ENCODE results near the gene EDEM1. TPM values are rescaled to one million over a fixed set of nuclear protein-coding genes. Genes with fewer than 3 reads are reported as not detected.

EDEM1 gene
- total RNA-seq, 4 donors from 2014 or later: 37.2 to 139 (median 78.1) TPM

DNA sequence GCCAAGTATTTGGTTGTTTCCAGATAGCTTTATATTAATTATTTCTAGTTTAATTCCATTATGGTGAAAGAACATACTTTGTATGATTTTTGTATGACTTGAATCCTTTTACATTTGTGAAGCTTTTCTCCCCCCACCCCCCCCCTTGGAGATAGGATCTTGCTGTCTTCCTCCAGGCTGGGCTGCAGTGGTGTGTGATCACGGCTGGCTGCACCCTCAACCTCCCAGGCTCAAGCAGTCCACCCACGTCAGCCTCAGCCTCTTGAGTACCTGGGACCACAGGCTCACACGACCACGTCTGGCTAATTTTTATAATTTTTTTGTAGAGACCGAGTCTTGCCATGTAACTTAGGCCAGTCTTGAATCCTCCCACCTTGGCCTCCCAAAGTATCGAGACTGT lies 35.9 kb upstream of the EDEM1 start:
- WGBS, 2 donors: 91 to 92% methylated on average over 6 of the region's 6 CpGs
- Histone ChIP-seq H3K9me3 (no peaks in the 10 kb centered on the region), H3K36me3 (no peaks in the 10 kb centered on the region), H3K27me3 (no peaks in the 10 kb centered on the region), H3K27ac (no peak overlapping the region), H3K4me1 (peaks cover 0 to 22% (median 0%) of the 10 kb centered on the region in 4 donors), H3K4me3 (no peak overlapping the region)
- no peak for DNase-seq (ENCODE audit: low spot score in 2 of 2)
- no peak for TF ChIP-seq CTCF (IDR thresholded peaks at IDR 0.05)

- no peak for TF ChIP-seq POLR2A (IDR thresholded peaks at IDR 0.05)
- no peak for TF ChIP-seq CTCF (IDR thresholded peaks at IDR 0.05)
- TF ChIP-seq EP300 (IDR thresholded peaks at IDR 0.05): no peak
- no peaks in the 10 kb centered on the region for H3K36me3 ChIP-seq
- no peak overlapping the region for H3K4me3 ChIP-seq
- H3K27ac ChIP-seq: no peak overlapping the region
- H3K4me1 ChIP-seq: peaks cover 0 to 20% (median 0%) of the 10 kb centered on the region in 4 donors
- no peak for DNase-seq (ENCODE audit: low spot score in 2 of 2)
- H3K27me3 ChIP-seq: no peaks in the 10 kb centered on the region
- H3K9me3 ChIP-seq: no peaks in the 10 kb centered on the region
- 84% methylated on average over 4 of the region's 4 CpGs for WGBS, 2 donors
Observed at GRCh38 chr3:5153074-5153473, 34.4 kb upstream of the EDEM1 start.

GRCh38 chr3:5155241-5155640 lies 32.3 kb upstream of the EDEM1 start:
- H3K36me3 ChIP-seq: no peaks in the 10 kb centered on the region
- H3K4me1 ChIP-seq: peaks cover 0 to 14% (median 3%) of the 10 kb centered on the region in 4 donors
- H3K27me3 ChIP-seq: no peaks in the 10 kb centered on the region
- TF ChIP-seq CTCF (IDR thresholded peaks at IDR 0.05): no peak
- no peak for TF ChIP-seq EP300 (IDR thresholded peaks at IDR 0.05)
- TF ChIP-seq POLR2A (IDR thresholded peaks at IDR 0.05): no peak
- H3K4me3 ChIP-seq: no peak overlapping the region
- no peak for DNase-seq (ENCODE audit: low spot score in 2 of 2)
- no peaks in the 10 kb centered on the region for H3K9me3 ChIP-seq
- no peak overlapping the region for H3K27ac ChIP-seq

DNA sequence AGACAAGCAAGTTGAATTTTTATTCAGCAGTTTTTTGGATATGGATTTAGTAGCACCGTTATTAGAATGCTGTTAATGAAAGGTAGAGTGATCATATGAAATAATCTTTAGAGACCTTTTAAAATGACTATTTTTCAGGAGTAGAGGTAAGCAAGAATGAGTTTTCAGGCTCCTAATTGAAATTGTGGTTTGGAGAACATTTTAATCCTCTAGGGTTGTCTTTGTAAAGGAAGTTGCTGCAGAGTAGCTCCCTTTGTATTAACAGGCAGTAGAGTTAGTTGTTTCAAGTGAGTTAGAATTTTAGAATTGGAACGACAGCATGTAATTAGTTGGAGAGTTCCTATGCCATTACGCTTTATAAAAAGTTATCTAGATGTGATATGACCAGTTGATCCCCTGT lies 27.2 kb upstream of the EDEM1 start:
- H3K27ac ChIP-seq: no peak overlapping the region
- no peak overlapping the region for H3K4me3 ChIP-seq
- H3K36me3 ChIP-seq: no peaks in the 10 kb centered on the region
- TF ChIP-seq CTCF (IDR thresholded peaks at IDR 0.05) (no peak), EP300 (IDR thresholded peaks at IDR 0.05) (no peak), POLR2A (IDR thresholded peaks at IDR 0.05) (no peak)
- peaks cover 0 to 54% (median 21%) of the 10 kb centered on the region in 4 donors for H3K4me1 ChIP-seq
- 62 to 68% methylated on average over 3 of the region's 3 CpGs for WGBS, 2 donors
- no peaks in the 10 kb centered on the region for H3K9me3 ChIP-seq
- H3K27me3 ChIP-seq: no peaks in the 10 kb centered on the region
- DNase-seq (ENCODE audit: low spot score in 2 of 2): no peak

GRCh38 chr3:5160940-5161858 lies 26.3 kb upstream of the EDEM1 start:
- Histone ChIP-seq H3K27me3 (no peaks in the 10 kb centered on the region), H3K36me3 (no peaks in the 10 kb centered on the region), H3K27ac (no peak overlapping the region), H3K9me3 (no peaks in the 10 kb centered on the region), H3K4me1 (peaks cover 0 to 57% (median 21%) of the 10 kb centered on the region in 4 donors), H3K4me3 (no peak overlapping the region)
- TF ChIP-seq POLR2A (IDR thresholded peaks at IDR 0.05): no peak
- TF ChIP-seq EP300 (IDR thresholded peaks at IDR 0.05): no peak
- no peak for TF ChIP-seq CTCF (IDR thresholded peaks at IDR 0.05)
- 51 to 67% methylated on average over 4 of the region's 4 CpGs for WGBS, 2 donors
- DNase-seq (ENCODE audit: low spot score in 2 of 2): no peak

Measured in tibial nerve (tissue), 4 donors.